Measurements from ENCODE around the gene C2orf72.

The C2orf72 gene

GRCh38 chr2:231001921-231002320 lies 35.4 kb upstream of the C2orf72 start:
- TF ChIP-seq USF1 (IDR thresholded peaks at IDR 0.05) = no peak
- no peak for TF ChIP-seq FOXM1 (IDR thresholded peaks at IDR 0.05; ENCODE audit: borderline replicate concordance, low read depth)
- no peak for TF ChIP-seq MAX (IDR thresholded peaks at IDR 0.05)
- no peak for TF ChIP-seq NFIC (IDR thresholded peaks at IDR 0.05)
- TF ChIP-seq CEBPB (IDR thresholded peaks at IDR 0.05) = no peak
- no peak for TF ChIP-seq ZBTB7A (IDR thresholded peaks at IDR 0.05; ENCODE audit: low read depth)
- no peak for TF ChIP-seq EGR1 (IDR thresholded peaks at IDR 0.05)
- TF ChIP-seq CREB1 (IDR thresholded peaks at IDR 0.05; ENCODE audit: low read depth) = no peak
- no peak for TF ChIP-seq TAF1 (IDR thresholded peaks at IDR 0.05; ENCODE audit: low read depth)
- TF ChIP-seq YY1 (IDR thresholded peaks at IDR 0.05; ENCODE audit: low read depth) = no peak
- TF ChIP-seq RAD21 (IDR thresholded peaks at IDR 0.05; ENCODE audit: low read depth) = no peak
- TF ChIP-seq TEAD4 (IDR thresholded peaks at IDR 0.05) = no peak
- TF ChIP-seq REST (IDR thresholded peaks at IDR 0.05; ENCODE audit: low read depth) = no peak
- TF ChIP-seq TCF12 (IDR thresholded peaks at IDR 0.05; ENCODE audit: low read depth) = no peak
- no peak for TF ChIP-seq EP300 (IDR thresholded peaks at IDR 0.05; ENCODE audit: borderline replicate concordance)

GRCh38 chr2:231002641-231003040 lies 34.7 kb upstream of the C2orf72 start:
- no peak for TF ChIP-seq YY1 (IDR thresholded peaks at IDR 0.05; ENCODE audit: low read depth)
- TF ChIP-seq MAX (IDR thresholded peaks at IDR 0.05) = no peak
- no peak for TF ChIP-seq FOXM1 (IDR thresholded peaks at IDR 0.05; ENCODE audit: borderline replicate concordance, low read depth)
- TF ChIP-seq NFIC (IDR thresholded peaks at IDR 0.05) = no peak

GRCh38 chr2:231003186-231003585 lies 34.1 kb upstream of the C2orf72 start:
- TF ChIP-seq FOXM1 (IDR thresholded peaks at IDR 0.05; ENCODE audit: borderline replicate concordance, low read depth) (no peak), RAD21 (IDR thresholded peaks at IDR 0.05; ENCODE audit: low read depth) (no peak)

GRCh38 chr2:231007286-231008098 lies 29.8 kb upstream of the C2orf72 start:
- TF ChIP-seq MAX (IDR thresholded peaks at IDR 0.05) = no peak
- TF ChIP-seq TAF1 (IDR thresholded peaks at IDR 0.05; ENCODE audit: low read depth) = no peak
- no peak for TF ChIP-seq EGR1 (IDR thresholded peaks at IDR 0.05)
- no peak for TF ChIP-seq TEAD4 (IDR thresholded peaks at IDR 0.05)
- no peak for TF ChIP-seq CREB1 (IDR thresholded peaks at IDR 0.05; ENCODE audit: low read depth)
- TF ChIP-seq REST (IDR thresholded peaks at IDR 0.05; ENCODE audit: low read depth) = no peak
- TF ChIP-seq FOXM1 (IDR thresholded peaks at IDR 0.05; ENCODE audit: borderline replicate concordance, low read depth) = no peak
- no peak for TF ChIP-seq YY1 (IDR thresholded peaks at IDR 0.05; ENCODE audit: low read depth)
- no peak for TF ChIP-seq USF1 (IDR thresholded peaks at IDR 0.05)
- TF ChIP-seq NFIC (IDR thresholded peaks at IDR 0.05) = no peak
- no peak for TF ChIP-seq TCF12 (IDR thresholded peaks at IDR 0.05; ENCODE audit: low read depth)
- TF ChIP-seq CEBPB (IDR thresholded peaks at IDR 0.05) = no peak
- TF ChIP-seq ZBTB7A (IDR thresholded peaks at IDR 0.05; ENCODE audit: low read depth) = no peak
- TF ChIP-seq EP300 (IDR thresholded peaks at IDR 0.05; ENCODE audit: borderline replicate concordance) = no peak
- no peak for TF ChIP-seq RAD21 (IDR thresholded peaks at IDR 0.05; ENCODE audit: low read depth)

GRCh38 chr2:231008131-231008530 lies 29.2 kb upstream of the C2orf72 start:
- TF ChIP-seq REST (IDR thresholded peaks at IDR 0.05; ENCODE audit: low read depth) (no peak), MAX (IDR thresholded peaks at IDR 0.05) (no peak), CREB1 (IDR thresholded peaks at IDR 0.05; ENCODE audit: low read depth) (no peak), RAD21 (IDR thresholded peaks at IDR 0.05; ENCODE audit: low read depth) (no peak), USF1 (IDR thresholded peaks at IDR 0.05) (no peak), TAF1 (IDR thresholded peaks at IDR 0.05; ENCODE audit: low read depth) (no peak), EP300 (IDR thresholded peaks at IDR 0.05; ENCODE audit: borderline replicate concordance) (no peak), YY1 (IDR thresholded peaks at IDR 0.05; ENCODE audit: low read depth) (no peak)
